Stimulated activated effector memory CD8-positive, alpha-beta T cell treated with anti-CD3 and anti-CD28 coated beads, Interleukin-12 subunit alpha, Interleukin-12 subunit beta, amount 100 ng/mL, for 72 hours (primary cell): ENCODE measurements around the gene STK32C.

Source experiments
- ATAC-seq: fragments of 150-1000 bp; cut with Tn5 transposase; 2 replicates; pipeline ENCODE4 v1.10.0; 2021
- DNase-seq, 2 donors: peaks; one replicate each; pipeline ENCODE4 v3.0.0; 2021 to 2022; ENCODE audit warnings: low spot score in 2 of 2
- H3K27ac Mint-ChIP-seq: one replicate; pipeline ENCODE4 v1.8.0; 2022; ENCODE audit warnings: mild to moderate bottlenecking, mixed read lengths
- H3K36me3 Mint-ChIP-seq: one replicate; pipeline ENCODE4 v1.8.0; 2022; ENCODE audit warnings: mild to moderate bottlenecking, mixed read lengths
- H3K4me1 Mint-ChIP-seq: one replicate; pipeline ENCODE4 v1.8.0; 2022; ENCODE audit warnings: mixed read lengths
- H3K4me3 Mint-ChIP-seq: one replicate; pipeline ENCODE4 v1.8.0; 2022; ENCODE audit warnings: mild to moderate bottlenecking, mixed read lengths
- H3K9me3 Mint-ChIP-seq: one replicate; pipeline ENCODE4 v1.8.0; 2022; ENCODE audit warnings: mixed read lengths

Gene STK32C

GRCh38 chr10:132249226-132249724, 58.5 kb downstream of the STK32C start:
- no peak overlapping the region for H3K27ac Mint-ChIP-seq
- no peaks in the 10 kb centered on the region for H3K9me3 Mint-ChIP-seq
- H3K4me3 Mint-ChIP-seq: no peak overlapping the region
- DNase-seq: no peak
- no peaks in the 10 kb centered on the region for H3K4me1 Mint-ChIP-seq
- no peaks in the 10 kb centered on the region for H3K36me3 Mint-ChIP-seq
- ATAC-seq: no peak

GRCh38 chr10:132248455-132249225, 59.1 kb downstream of the STK32C start:
- peak overlapping the region; percentile 50 for H3K4me3 Mint-ChIP-seq
- no peaks in the 10 kb centered on the region for H3K36me3 Mint-ChIP-seq
- no peak overlapping the region for H3K27ac Mint-ChIP-seq
- peak; percentile 44 to 68 for DNase-seq
- no peaks in the 10 kb centered on the region for H3K9me3 Mint-ChIP-seq
- peak; percentile 45 for ATAC-seq
- no peaks in the 10 kb centered on the region for H3K4me1 Mint-ChIP-seq

DNA sequence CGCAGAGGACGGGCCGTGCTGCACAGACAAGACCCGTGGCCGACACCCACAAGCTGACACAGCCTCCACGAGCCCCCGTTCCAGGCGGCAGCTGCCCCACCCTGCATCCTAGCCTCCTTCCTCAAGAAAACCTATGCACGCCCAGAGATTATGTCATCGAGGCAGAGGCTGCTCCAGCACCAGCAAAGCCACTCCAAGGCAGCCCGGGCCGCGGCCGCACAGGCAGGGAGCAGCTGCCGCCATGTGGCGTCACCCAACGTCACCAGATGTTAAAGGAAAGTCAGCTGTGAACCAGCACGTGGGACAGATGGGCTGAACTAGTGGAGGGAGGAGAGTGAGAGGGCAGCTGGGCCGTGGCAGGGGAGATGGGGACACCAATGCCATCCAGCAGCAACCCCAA, 59.8 kb downstream of the STK32C start:
- Mint-ChIP-seq H3K36me3 (no peaks in the 10 kb centered on the region), H3K9me3 (no peaks in the 10 kb centered on the region), H3K27ac (no peak overlapping the region), H3K4me1 (no peaks in the 10 kb centered on the region), H3K4me3 (no peak overlapping the region)
- no peak for DNase-seq
- ATAC-seq: no peak

GRCh38 chr10:132246296-132246695, 61.5 kb downstream of the STK32C start:
- DNase-seq: no peak
- Mint-ChIP-seq H3K4me3 (no peak overlapping the region), H3K36me3 (no peaks in the 10 kb centered on the region), H3K4me1 (no peaks in the 10 kb centered on the region), H3K27ac (no peak overlapping the region), H3K9me3 (no peaks in the 10 kb centered on the region)
- no peak for ATAC-seq

DNA sequence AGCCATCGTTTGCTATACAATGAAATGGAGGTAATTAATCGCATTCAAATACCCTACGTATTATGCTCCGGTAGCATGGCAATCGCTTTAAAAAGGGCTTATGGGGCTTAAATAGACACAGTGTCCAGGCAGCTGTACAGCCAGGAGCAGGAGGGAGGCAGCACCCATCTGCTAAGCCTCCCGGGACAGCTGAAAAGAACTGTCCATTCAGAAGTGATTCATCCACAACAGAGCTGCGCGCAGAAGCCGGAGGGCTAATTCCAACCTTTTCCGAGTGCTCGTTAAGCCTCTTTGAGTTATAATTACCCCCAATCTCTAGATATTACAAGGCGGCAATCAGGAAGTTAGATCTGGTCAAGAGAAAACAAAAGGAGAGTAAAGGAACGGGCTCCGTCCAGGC, 62.7 kb downstream of the STK32C start:
- Mint-ChIP-seq H3K27ac (no peak overlapping the region), H3K9me3 (no peaks in the 10 kb centered on the region), H3K4me1 (no peaks in the 10 kb centered on the region), H3K36me3 (no peaks in the 10 kb centered on the region), H3K4me3 (no peak overlapping the region)
- DNase-seq (no peak), ATAC-seq (no peak)

DNA sequence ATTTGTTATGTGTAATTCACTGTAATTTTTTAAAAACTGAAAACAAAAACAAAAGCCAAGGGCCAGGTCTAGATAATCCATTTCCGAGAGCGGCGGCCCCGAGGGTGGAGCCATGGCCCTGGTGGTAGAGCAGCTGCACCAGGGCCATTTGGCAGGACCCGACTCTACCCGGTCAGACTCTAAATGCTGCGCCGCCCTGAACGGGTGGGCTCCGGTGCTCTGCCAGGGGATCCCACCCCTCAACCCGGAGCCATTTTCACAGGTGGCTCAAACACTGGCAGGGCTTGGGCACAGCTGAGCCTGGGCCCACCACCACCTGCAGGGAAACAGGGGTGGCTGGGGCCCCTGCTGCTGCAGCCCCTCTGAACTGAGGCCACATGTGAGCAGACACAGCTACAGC, 64.1 kb downstream of the STK32C start:
- Mint-ChIP-seq H3K27ac (peak overlapping the region; percentile 45), H3K4me1 (no peaks in the 10 kb centered on the region), H3K36me3 (no peaks in the 10 kb centered on the region), H3K9me3 (no peaks in the 10 kb centered on the region), H3K4me3 (no peak overlapping the region)
- ATAC-seq (no peak), DNase-seq (no peak)

GRCh38 chr10:132243141-132243540, 64.6 kb downstream of the STK32C start:
- DNase-seq (no peak), ATAC-seq (no peak)
- no peaks in the 10 kb centered on the region for H3K36me3 Mint-ChIP-seq
- H3K4me3 Mint-ChIP-seq: no peak overlapping the region
- H3K27ac Mint-ChIP-seq: no peak overlapping the region
- no peaks in the 10 kb centered on the region for H3K9me3 Mint-ChIP-seq
- no peaks in the 10 kb centered on the region for H3K4me1 Mint-ChIP-seq

DNA sequence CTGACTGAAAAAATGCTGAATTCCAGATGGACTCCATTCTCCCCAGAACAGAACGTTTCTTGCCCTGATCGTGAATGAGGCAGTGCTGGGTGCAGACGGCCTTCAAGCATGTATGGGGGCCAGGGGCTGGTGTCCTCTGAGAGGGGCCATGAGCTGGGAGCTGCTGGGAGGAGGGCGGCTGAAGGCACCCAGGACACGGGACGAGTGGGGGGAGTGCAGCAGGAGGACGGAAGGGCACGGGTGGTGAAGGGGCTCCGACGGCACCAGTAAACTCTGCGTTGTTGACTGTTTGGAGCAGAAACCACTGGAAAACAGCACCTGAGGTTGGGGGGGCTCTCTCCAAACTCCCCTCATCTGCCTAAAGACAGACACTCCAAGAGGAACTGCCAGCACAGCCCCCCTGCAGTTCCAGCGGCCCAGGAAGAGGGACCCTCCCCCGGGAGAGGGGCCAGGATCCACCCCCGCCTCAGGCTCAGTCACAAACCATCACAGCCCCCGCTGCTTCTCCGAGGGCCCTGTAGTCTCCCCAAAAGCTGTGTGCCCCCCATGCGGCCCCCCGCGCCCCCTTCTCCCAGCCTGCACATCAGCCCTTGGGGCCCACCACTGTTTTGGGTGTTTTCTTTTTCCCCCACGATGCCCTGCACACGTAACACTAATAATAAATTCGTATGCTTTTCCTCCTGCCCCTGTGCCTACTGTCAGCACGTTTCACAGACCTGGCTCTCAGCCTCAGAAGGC, 65.5 kb downstream of the STK32C start:
- Mint-ChIP-seq H3K4me1 (no peaks in the 10 kb centered on the region), H3K4me3 (no peak overlapping the region), H3K36me3 (no peaks in the 10 kb centered on the region), H3K9me3 (no peaks in the 10 kb centered on the region), H3K27ac (no peak overlapping the region)
- DNase-seq (no peak), ATAC-seq (no peak)

DNA sequence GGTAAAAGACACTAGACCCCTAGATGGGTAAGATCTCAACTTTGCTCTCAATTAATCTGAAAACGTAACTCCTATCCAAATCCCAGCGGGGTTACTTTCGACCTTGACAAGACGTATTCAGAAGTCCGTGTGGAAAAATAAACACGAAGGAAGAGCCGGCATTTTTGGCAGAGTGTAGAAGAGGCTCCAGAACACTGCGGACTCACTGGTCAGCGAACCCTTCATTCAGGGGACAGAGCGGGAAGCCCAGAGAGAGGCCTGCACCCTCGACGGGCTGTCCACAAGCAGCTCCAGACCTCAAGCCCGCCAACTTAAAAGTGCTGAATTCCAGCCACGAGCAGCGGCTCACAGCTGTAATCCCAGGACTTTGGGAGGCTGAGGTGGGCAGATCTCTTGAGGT, 66.3 kb downstream of the STK32C start:
- DNase-seq: no peak
- Mint-ChIP-seq H3K4me3 (no peak overlapping the region), H3K27ac (no peak overlapping the region), H3K36me3 (no peaks in the 10 kb centered on the region), H3K4me1 (no peaks in the 10 kb centered on the region), H3K9me3 (no peaks in the 10 kb centered on the region)
- ATAC-seq: no peak

- Mint-ChIP-seq H3K4me1 (no peaks in the 10 kb centered on the region), H3K36me3 (no peaks in the 10 kb centered on the region), H3K27ac (no peak overlapping the region), H3K9me3 (no peaks in the 10 kb centered on the region), H3K4me3 (no peak overlapping the region)
- DNase-seq (no peak), ATAC-seq (no peak)
These were observed 66.7 kb downstream of the STK32C start for GRCh38 chr10:132241086-132241485.

- ATAC-seq: no peak
- H3K4me3 Mint-ChIP-seq: no peak overlapping the region
- no peaks in the 10 kb centered on the region for H3K9me3 Mint-ChIP-seq
- H3K36me3 Mint-ChIP-seq: no peaks in the 10 kb centered on the region
- DNase-seq: no peak
- no peaks in the 10 kb centered on the region for H3K4me1 Mint-ChIP-seq
- H3K27ac Mint-ChIP-seq: no peak overlapping the region
These were observed 67.2 kb downstream of the STK32C start for GRCh38 chr10:132240581-132240980.

GRCh38 chr10:132240156-132240555, 67.6 kb downstream of the STK32C start:
- ATAC-seq (no peak), DNase-seq (no peak)
- Mint-ChIP-seq H3K36me3 (no peaks in the 10 kb centered on the region), H3K4me3 (no peak overlapping the region), H3K9me3 (no peaks in the 10 kb centered on the region), H3K4me1 (no peaks in the 10 kb centered on the region), H3K27ac (no peak overlapping the region)

DNA sequence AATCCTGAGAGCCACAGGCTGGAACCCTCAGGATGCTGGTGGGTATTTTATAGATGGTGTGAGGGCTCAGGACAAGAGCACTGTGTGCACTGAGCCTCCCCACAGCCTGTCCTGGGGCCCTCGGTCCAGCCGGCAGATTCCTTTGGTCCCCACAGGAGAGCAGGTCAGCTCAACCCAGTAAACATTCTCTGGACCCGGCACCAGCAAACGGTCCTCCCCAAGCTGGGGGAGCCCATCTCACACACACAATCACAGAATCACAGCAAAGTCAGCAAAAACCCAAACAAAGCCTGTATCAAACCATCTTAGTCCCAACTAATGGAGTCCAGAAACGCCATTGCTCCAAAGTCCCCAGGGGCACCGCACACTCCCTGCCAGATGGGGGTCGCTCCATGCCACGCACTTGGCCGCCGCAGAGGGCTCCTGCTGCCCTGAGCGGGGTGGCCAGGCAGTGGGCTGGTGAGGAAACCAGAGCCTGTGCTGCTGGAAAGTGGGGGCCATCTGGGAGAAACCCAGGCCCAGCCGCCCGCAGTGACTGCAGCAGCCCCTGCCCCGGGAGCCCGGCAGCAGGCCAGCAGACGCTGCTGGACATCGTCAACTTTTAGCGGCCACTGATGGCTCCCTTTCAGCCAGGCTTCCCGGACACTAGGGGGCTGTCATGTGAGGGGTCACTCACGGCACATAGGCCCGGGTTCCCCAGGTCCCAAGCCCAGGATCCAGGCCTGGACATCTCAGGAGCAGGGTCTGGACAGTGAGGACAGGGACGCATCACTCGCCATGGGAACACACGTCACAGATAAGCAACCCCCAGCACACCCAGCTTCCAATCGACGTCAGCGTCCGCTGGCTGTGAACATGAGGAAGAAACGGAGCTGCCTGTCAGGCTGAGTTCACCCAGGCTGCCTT, 68.4 kb downstream of the STK32C start:
- DNase-seq: no peak
- H3K9me3 Mint-ChIP-seq: no peaks in the 10 kb centered on the region
- no peaks in the 10 kb centered on the region for H3K4me1 Mint-ChIP-seq
- ATAC-seq: no peak
- no peaks in the 10 kb centered on the region for H3K36me3 Mint-ChIP-seq
- H3K4me3 Mint-ChIP-seq: no peak overlapping the region
- H3K27ac Mint-ChIP-seq: no peak overlapping the region

- H3K27ac Mint-ChIP-seq: no peak overlapping the region
- ATAC-seq (peak; percentile 11), DNase-seq (no peak)
- no peaks in the 10 kb centered on the region for H3K36me3 Mint-ChIP-seq
- no peaks in the 10 kb centered on the region for H3K9me3 Mint-ChIP-seq
- no peak overlapping the region for H3K4me3 Mint-ChIP-seq
- no peaks in the 10 kb centered on the region for H3K4me1 Mint-ChIP-seq
These were observed 69.2 kb downstream of the STK32C start for GRCh38 chr10:132238371-132239125.

GRCh38 chr10:132237871-132238270, 69.9 kb downstream of the STK32C start:
- ATAC-seq (no peak), DNase-seq (no peak)
- no peaks in the 10 kb centered on the region for H3K9me3 Mint-ChIP-seq
- H3K4me1 Mint-ChIP-seq: peaks cover 3% of the 10 kb centered on the region
- H3K36me3 Mint-ChIP-seq: no peaks in the 10 kb centered on the region
- H3K4me3 Mint-ChIP-seq: no peak overlapping the region
- H3K27ac Mint-ChIP-seq: no peak overlapping the region
